Esophagus squamous epithelium (tissue), 5 donors: ENCODE data around the gene VASH2. TPM values are rescaled to one million over a fixed set of nuclear protein-coding genes. Genes with fewer than 3 reads are reported as not detected.
"Not testable (repeated sequence)": the region's sequence is repeated elsewhere in the genome, so short reads cannot be mapped to it uniquely, and the experiment has no call there.

Experiments
- DNase-seq: peaks from one replicate; lab custom pipeline; 2025; lab: John Stamatoyannopoulos, UW
- H3K27ac ChIP-seq, 4 donors: fragments of 200-600 bp; sonication (generic); one replicate each; pipeline ENCODE4 v1.5.1; 2016 to 2019; ENCODE audit warnings: mild to moderate bottlenecking in 1 of 4
- H3K27me3 ChIP-seq, 4 donors: fragments of 200-600 bp; sonication (generic); 1 replicate in 3 of 4; 2 replicates in 1 of 4; pipeline versions ENCODE4 v1.5.1 to v1.6.0; 2017 to 2021; ENCODE audit warnings: antibody characterized with exemption in 1 of 4
- H3K36me3 ChIP-seq, 3 donors: fragments of 200-600 bp; sonication (generic); one replicate each; pipeline ENCODE4 v1.5.1; 2016 to 2019
- H3K4me1 ChIP-seq, 3 donors: fragments of 200-600 bp; sonication (generic); one replicate each; pipeline ENCODE4 v1.5.1; 2017 to 2019
- H3K4me3 ChIP-seq, 4 donors: fragments of 200-600 bp; sonication (generic); 1 replicate in 3 of 4; 2 replicates in 1 of 4; pipeline ENCODE4 v1.5.1; 2016 to 2019; ENCODE audit warnings: mild to moderate bottlenecking in 2 of 4, moderate library complexity in 1 of 4
- H3K9me3 ChIP-seq, 3 donors: fragments of 200-600 bp; sonication (generic); one replicate each; pipeline ENCODE4 v1.5.1; 2016 to 2019
- POLR2A ChIP-seq, 4 donors: fragments of 450-650 bp; IDR thresholded peaks; one replicate each; pipeline ENCODE4 v1.6.1; 2017; ENCODE audit warnings: antibody characterized with exemption in 4 of 4, mild to moderate bottlenecking in 4 of 4, moderate library complexity in 3 of 4
- WGBS, 2 donors: methylation state at CpG; one replicate each; pipeline ENCODE4 v1.1.5; 2018; 5-methylcytosine and 5-hydroxymethylcytosine counted together
- intact Hi-C: fragments of 100-400 bp; cut with DNase I; formaldehyde crosslinking; loops from one replicate; pipeline ENCODE4 v1.15.0; 2022
- total RNA-seq, 4 donors: library from RNA; depleted of rRNA; stranded (reverse); fragments of >200 nt; gene quantifications; one replicate each; pipeline ENCODE4 v1.1.0, GENCODE V29; 2016
- TF ChIP-seq, protein P1 (sequence below), 6 experiments: fragments of 450-650 bp in 4 of 6; fragments of 200-600 bp in 2 of 6; sonication (generic) in 2 of 6; IDR thresholded peaks; one replicate each; pipeline ENCODE4 v1.5.1; 2016 to 2019; ENCODE audit warnings: antibody characterized with exemption in 6 of 6, mild to moderate bottlenecking in 4 of 6, moderate library complexity in 4 of 6
- donor health status: DM: yes; HTN: yes; CAD: no.

The VASH2 gene
- total RNA-seq, result 1 to 10 TPM in 3 of 4 donors, under 1 TPM in 1; 0.27 to 3.4 (median 2.4) TPM

DNA sequence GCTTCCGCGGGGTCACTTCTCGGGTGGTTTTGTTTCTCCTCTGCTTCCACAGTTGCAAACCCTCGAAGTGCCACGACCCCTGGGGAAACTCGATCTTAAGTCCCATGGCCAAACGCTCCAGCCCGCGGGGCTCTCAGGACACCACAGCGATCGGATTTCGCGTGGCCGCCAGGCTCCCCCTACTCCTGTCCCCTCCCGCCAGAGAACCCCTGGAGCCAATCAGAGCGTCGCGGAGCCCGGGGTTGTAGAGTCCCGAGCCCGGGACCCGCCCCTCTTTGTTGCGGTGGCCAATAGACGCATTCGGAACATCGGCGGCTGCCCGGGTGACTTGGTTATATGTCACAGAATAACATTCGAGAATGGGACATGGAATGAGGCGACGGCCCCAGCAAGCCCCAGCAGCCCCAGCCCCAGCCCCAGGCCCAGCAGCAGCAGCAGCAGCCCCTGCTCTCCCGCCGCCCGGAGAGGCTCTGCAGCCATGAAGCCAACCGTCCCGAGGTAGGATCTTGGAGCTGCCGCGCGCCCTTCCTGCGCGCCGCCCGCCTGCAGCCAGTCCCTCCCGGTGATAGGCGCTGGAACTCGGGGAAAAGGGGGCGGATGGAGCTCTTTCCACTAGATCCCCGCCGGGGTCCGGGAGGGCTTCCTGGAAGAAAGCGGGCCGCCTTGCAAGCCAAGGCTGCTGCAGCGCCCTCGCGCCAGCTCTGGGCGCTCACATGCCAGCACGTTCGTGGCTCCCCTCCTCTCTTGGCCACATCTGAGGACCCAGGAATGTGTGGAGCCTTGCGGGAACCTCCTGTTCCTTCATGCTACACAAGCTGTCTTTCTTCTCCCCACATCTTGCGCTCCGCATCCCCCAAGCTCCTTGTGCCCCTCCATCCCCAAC is at the start of gene VASH2:
VASH2 (plus strand) TSS at position 299 of the 883 bp plus-strand sequence. CDS start 1,002 bp downstream, outside the sequence.
- Histone ChIP-seq H3K36me3 (no peaks in the 10 kb centered on the region), H3K9me3 (no peaks in the 10 kb centered on the region), H3K4me1 (peaks cover 15 to 37% (median 18%) of the 10 kb centered on the region in 3 donors), H3K4me3 (peak within 1 kb of the TSS; percentile 41 to 68 (median 58)), H3K27me3 (peaks cover 0 to 38% (median 3%) of the 10 kb centered on the region in 4 donors), H3K27ac (peak within 1 kb of the TSS in 3 of 4 donors; percentile 62 to 74 (median 65))
- peak; percentile 26 for DNase-seq
- TF ChIP-seq, protein P1, sequence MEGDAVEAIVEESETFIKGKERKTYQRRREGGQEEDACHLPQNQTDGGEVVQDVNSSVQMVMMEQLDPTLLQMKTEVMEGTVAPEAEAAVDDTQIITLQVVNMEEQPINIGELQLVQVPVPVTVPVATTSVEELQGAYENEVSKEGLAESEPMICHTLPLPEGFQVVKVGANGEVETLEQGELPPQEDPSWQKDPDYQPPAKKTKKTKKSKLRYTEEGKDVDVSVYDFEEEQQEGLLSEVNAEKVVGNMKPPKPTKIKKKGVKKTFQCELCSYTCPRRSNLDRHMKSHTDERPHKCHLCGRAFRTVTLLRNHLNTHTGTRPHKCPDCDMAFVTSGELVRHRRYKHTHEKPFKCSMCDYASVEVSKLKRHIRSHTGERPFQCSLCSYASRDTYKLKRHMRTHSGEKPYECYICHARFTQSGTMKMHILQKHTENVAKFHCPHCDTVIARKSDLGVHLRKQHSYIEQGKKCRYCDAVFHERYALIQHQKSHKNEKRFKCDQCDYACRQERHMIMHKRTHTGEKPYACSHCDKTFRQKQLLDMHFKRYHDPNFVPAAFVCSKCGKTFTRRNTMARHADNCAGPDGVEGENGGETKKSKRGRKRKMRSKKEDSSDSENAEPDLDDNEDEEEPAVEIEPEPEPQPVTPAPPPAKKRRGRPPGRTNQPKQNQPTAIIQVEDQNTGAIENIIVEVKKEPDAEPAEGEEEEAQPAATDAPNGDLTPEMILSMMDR (IDR thresholded peaks at IDR 0.05), result no peak
- TF ChIP-seq POLR2A (IDR thresholded peaks at IDR 0.05), result no peak
- 3 to 5% methylated on average over 5 to 14 of the region's 61 CpGs for WGBS, 2 donors
- intact Hi-C loops, result no loop called here

DNA sequence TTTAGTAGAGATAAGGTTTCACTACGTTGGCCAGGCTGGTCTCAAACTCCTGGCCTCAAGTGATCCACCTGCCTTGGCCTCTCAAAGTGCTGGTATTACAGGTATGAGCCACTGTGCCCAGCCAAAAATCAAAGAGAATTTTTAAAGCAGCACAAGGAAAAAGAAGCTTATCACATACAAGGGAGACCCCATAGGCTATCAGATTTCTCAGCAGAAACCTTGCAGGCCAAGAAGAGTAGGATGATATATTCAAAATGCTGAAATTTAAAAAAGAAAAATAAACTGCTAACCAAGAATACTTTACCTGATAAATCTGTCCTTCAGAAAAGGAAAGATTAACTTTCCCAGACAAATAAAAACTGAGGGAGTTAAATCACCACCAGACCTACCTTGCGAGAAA is 49.1 kb upstream of the VASH2 start:
- TF ChIP-seq, protein P1 (IDR thresholded peaks at IDR 0.05), result no peak
- no peak for TF ChIP-seq POLR2A (IDR thresholded peaks at IDR 0.05)
- WGBS, 2 donors, result 89 to 98% methylated on average over 1 to 2 of the region's 2 CpGs
- H3K36me3 ChIP-seq, result peaks cover 0 to 35% (median 0%) of the 10 kb centered on the region in 3 donors

DNA sequence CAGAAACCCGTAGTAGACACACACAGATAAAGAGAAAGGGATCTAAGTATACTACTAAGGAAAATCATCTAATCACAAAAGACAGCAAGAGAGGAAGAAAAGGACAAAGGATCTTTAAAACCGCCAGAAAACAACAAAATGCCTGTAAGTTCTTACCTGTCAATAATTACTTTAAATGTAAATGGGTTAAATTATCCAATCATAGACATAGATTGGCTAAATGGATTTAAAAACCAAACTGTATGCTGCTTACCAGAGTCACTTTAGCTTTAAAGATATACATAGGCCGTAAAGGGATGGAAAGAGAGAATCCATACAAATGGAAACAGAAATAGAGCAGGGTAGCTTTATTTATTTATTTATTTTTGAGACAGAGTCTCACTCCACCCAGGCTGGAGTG is 48.3 kb upstream of the VASH2 start:
- intact Hi-C loops, result no loop called here
- peaks cover 0 to 28% (median 0%) of the 10 kb centered on the region in 3 donors for H3K36me3 ChIP-seq
- no peak for TF ChIP-seq POLR2A (IDR thresholded peaks at IDR 0.05)
- TF ChIP-seq, protein P1 (IDR thresholded peaks at IDR 0.05), result no peak
- no peak for DNase-seq
- no peak overlapping the region for H3K4me3 ChIP-seq
- H3K9me3 ChIP-seq, result peaks cover 0 to 31% (median 23%) of the 10 kb centered on the region in 3 donors
- WGBS, 2 donors, result 96 to 99% methylated on average over 3 of the region's 3 CpGs
- H3K27ac ChIP-seq, result no peak overlapping the region
- H3K27me3 ChIP-seq, result no peaks in the 10 kb centered on the region
- H3K4me1 ChIP-seq, result no peaks in the 10 kb centered on the region

More for the DNA sequence above, 49.1 kb upstream of the VASH2 start:
- no peaks in the 10 kb centered on the region for H3K4me1 ChIP-seq
- H3K27me3 ChIP-seq, result no peaks in the 10 kb centered on the region
- H3K9me3 ChIP-seq, result peaks cover 0 to 31% (median 23%) of the 10 kb centered on the region in 3 donors
- intact Hi-C loops, result no loop called here
- H3K27ac ChIP-seq, result no peak overlapping the region
- no peak for DNase-seq
- H3K4me3 ChIP-seq, result no peak overlapping the region

DNA sequence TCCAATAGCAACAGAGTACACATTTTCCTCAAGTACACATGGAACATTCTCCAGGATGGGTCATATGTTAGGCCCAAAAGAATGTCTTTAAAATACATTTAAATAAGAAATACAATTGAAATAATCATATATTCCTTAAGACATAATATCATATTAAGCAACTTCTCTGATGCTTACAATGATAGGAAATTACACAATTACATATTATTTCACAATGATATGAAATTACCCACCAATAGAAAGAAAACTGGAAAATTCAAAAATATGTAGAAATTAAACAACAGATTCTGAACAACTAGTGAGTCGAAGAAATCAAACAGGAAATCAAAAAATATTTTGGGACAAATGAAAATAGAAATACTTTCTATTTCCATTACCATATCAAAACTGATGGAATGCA is 46.7 kb upstream of the VASH2 start:
- intact Hi-C loops, result no loop called here
- 86 to 91% methylated on average over 1 of the region's 1 CpG for WGBS, 2 donors
- TF ChIP-seq POLR2A (IDR thresholded peaks at IDR 0.05), result no peak
- TF ChIP-seq, protein P1 (IDR thresholded peaks at IDR 0.05), result no peak

DNA sequence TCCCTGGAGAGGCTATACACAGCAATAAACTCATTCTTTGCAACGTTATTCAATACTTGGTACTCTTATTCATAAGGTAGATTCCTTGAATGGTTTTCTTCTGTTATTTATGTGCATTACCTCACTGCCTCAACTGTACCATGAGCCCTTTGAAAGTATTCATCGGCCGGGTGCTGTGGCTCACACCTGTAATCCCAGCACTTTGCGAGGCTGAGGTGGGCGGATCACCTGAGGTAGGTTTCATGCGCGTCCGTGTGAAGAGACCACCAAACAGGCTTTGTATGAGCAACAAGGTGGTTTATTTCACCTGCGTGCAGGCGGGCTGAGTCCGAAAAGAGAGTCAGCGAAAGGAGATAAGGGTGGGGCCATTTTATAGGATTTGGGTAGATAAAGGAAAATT is 42.3 kb upstream of the VASH2 start:
- H3K4me3 ChIP-seq, DNase-seq, H3K27ac ChIP-seq, H3K27me3 ChIP-seq, H3K9me3 ChIP-seq, H3K36me3 ChIP-seq, H3K4me1 ChIP-seq, intact Hi-C loops: not testable (repeated sequence)
- WGBS, 2 donors, result 67 to 82% methylated on average over 9 to 12 of the region's 12 CpGs

More for the DNA sequence above, 46.7 kb upstream of the VASH2 start:
- no peaks in the 10 kb centered on the region for H3K27me3 ChIP-seq
- H3K4me3 ChIP-seq, result no peak overlapping the region
- DNase-seq, result no peak
- H3K36me3 ChIP-seq, result peaks cover 0 to 14% (median 0%) of the 10 kb centered on the region in 3 donors
- no peaks in the 10 kb centered on the region for H3K4me1 ChIP-seq
- H3K9me3 ChIP-seq, result peaks cover 0 to 31% (median 23%) of the 10 kb centered on the region in 3 donors
- H3K27ac ChIP-seq, result no peak overlapping the region
